ENCODE measurements around the gene CCDC43. TPM values are rescaled to one million over a fixed set of nuclear protein-coding genes. Genes with fewer than 3 reads are reported as not detected.

CCDC43 gene
- total and polyA plus RNA-seq, 2 of the 13 experiments (the other 11 are each of a cell fraction or from before 2014, with no cell fraction given), result 17.5 to 94.8 TPM

DNA sequence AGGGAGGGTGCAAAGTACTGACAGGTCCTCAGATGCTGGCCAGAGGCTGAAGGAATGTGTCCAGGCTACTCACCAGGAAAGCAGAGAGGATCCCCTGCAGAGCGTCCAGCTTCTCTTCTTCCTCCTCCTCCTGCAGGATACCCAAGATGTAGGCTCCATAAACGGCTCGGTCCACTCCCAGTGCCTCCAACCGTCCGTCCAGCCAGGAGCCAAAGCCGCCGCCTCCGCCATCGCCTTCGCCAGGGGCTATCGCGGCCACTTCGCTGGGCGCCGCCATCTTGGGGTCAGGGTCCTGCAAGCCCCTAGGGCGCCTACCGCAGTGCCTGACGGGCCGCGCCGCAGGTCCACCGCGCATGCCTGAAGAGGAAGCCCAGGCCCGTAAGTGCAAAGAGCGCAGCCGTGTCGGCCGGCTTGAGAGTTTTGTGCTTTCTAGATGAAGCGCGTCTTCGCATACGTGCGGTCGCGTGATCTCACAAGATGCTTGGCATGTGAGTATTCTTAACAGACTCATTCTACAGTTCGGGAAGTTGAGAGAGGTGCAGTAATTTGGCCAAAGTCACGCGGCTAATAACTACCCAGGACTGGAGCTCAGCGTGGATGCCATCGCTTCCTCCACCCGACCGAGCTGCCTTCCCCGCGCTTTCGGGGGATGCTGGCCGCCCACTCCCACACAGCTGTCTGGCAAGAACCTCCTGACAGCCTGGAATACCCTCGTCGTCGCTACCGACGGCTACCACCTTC lies at the start of gene CCDC43 (continued):
- TF ChIP-seq, protein P1, sequence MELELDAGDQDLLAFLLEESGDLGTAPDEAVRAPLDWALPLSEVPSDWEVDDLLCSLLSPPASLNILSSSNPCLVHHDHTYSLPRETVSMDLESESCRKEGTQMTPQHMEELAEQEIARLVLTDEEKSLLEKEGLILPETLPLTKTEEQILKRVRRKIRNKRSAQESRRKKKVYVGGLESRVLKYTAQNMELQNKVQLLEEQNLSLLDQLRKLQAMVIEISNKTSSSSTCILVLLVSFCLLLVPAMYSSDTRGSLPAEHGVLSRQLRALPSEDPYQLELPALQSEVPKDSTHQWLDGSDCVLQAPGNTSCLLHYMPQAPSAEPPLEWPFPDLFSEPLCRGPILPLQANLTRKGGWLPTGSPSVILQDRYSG (CRISPR knock-in tag; IDR thresholded peaks at IDR 0.05), result peak; percentile 75; the same call in 1 of the 2 replicates
- TF ChIP-seq, protein P2, sequence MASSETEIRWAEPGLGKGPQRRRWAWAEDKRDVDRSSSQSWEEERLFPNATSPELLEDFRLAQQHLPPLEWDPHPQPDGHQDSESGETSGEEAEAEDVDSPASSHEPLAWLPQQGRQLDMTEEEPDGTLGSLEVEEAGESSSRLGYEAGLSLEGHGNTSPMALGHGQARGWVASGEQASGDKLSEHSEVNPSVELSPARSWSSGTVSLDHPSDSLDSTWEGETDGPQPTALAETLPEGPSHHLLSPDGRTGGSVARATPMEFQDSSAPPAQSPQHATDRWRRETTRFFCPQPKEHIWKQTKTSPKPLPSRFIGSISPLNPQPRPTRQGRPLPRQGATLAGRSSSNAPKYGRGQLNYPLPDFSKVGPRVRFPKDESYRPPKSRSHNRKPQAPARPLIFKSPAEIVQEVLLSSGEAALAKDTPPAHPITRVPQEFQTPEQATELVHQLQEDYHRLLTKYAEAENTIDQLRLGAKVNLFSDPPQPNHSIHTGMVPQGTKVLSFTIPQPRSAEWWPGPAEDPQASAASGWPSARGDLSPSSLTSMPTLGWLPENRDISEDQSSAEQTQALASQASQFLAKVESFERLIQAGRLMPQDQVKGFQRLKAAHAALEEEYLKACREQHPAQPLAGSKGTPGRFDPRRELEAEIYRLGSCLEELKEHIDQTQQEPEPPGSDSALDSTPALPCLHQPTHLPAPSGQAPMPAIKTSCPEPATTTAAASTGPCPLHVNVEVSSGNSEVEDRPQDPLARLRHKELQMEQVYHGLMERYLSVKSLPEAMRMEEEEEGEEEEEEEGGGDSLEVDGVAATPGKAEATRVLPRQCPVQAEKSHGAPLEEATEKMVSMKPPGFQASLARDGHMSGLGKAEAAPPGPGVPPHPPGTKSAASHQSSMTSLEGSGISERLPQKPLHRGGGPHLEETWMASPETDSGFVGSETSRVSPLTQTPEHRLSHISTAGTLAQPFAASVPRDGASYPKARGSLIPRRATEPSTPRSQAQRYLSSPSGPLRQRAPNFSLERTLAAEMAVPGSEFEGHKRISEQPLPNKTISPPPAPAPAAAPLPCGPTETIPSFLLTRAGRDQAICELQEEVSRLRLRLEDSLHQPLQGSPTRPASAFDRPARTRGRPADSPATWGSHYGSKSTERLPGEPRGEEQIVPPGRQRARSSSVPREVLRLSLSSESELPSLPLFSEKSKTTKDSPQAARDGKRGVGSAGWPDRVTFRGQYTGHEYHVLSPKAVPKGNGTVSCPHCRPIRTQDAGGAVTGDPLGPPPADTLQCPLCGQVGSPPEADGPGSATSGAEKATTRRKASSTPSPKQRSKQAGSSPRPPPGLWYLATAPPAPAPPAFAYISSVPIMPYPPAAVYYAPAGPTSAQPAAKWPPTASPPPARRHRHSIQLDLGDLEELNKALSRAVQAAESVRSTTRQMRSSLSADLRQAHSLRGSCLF (CRISPR knock-in tag; IDR thresholded peaks at IDR 0.05; ENCODE audit: borderline replicate concordance), result peak; percentile 71; the same call in 1 of the 2 replicates
- TF ChIP-seq NR3C1 (CRISPR knock-in tag; IDR thresholded peaks at IDR 0.05) (no peak), ZNF557 (CRISPR knock-in tag; IDR thresholded peaks at IDR 0.05) (peak; percentile 81; the same call in 1 of the 2 replicates), KAT7 (CRISPR knock-in tag; IDR thresholded peaks at IDR 0.05; ENCODE audit: borderline replicate concordance) (peak; percentile 96; the same call in 1 of the 2 replicates), ZNF121 (CRISPR knock-in tag; IDR thresholded peaks at IDR 0.05) (peak; percentile 16; the same call in 1 of the 2 replicates), ZNF552 (CRISPR knock-in tag; IDR thresholded peaks at IDR 0.05; ENCODE audit: borderline replicate concordance) (peak; percentile 91), ATF7-NPFF (CRISPR knock-in tag; IDR thresholded peaks at IDR 0.05; ENCODE audit: low read depth) (peak; percentile 97), KLF6 (CRISPR knock-in tag; IDR thresholded peaks at IDR 0.05) (peak; percentile 67), ZFP36L1 (CRISPR knock-in tag; IDR thresholded peaks at IDR 0.05) (no peak; the same call in 1 of the 2 replicates), ZNF3 (CRISPR knock-in tag; IDR thresholded peaks at IDR 0.05) (peak; percentile 56; the same call in 1 of the 2 replicates), CC2D1A (CRISPR knock-in tag; IDR thresholded peaks at IDR 0.05) (no peak), ZNF101 (CRISPR knock-in tag; IDR thresholded peaks at IDR 0.05; ENCODE audit: borderline replicate concordance, low read depth) (no peak), EP300 (IDR thresholded peaks at IDR 0.05; ENCODE audit: low read depth in 2 of 2, low read length in 2 of 2) (peak; percentile 17 to 56; a peak in 2 of 4 replicates), EP300 (CRISPR knock-in tag; IDR thresholded peaks at IDR 0.05; ENCODE audit: borderline replicate concordance) (peak; percentile 8; the same call in 1 of the 2 replicates), KLF11 (CRISPR knock-in tag; IDR thresholded peaks at IDR 0.05) (no peak), SP140L (CRISPR knock-in tag; IDR thresholded peaks at IDR 0.05; ENCODE audit: borderline replicate concordance) (no peak), ZNF83 (CRISPR knock-in tag; IDR thresholded peaks at IDR 0.05; ENCODE audit: borderline replicate concordance) (0 out of 2 replicates have a peak, but pooled peaks have one; percentile 93), ZNF678 (CRISPR knock-in tag; IDR thresholded peaks at IDR 0.05) (no peak), NFIB (CRISPR knock-in tag; IDR thresholded peaks at IDR 0.05; ENCODE audit: borderline replicate concordance) (no peak), MTF1 (CRISPR knock-in tag; IDR thresholded peaks at IDR 0.05) (0 out of 2 replicates have a peak, but pooled peaks have one; percentile 48)
- TF ChIP-seq, protein P3, sequence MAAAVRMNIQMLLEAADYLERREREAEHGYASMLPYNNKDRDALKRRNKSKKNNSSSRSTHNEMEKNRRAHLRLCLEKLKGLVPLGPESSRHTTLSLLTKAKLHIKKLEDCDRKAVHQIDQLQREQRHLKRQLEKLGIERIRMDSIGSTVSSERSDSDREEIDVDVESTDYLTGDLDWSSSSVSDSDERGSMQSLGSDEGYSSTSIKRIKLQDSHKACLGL (CRISPR knock-in tag; IDR thresholded peaks at IDR 0.05), result no peak; the same call in none of the 2 replicates
- TF ChIP-seq, protein P4, sequence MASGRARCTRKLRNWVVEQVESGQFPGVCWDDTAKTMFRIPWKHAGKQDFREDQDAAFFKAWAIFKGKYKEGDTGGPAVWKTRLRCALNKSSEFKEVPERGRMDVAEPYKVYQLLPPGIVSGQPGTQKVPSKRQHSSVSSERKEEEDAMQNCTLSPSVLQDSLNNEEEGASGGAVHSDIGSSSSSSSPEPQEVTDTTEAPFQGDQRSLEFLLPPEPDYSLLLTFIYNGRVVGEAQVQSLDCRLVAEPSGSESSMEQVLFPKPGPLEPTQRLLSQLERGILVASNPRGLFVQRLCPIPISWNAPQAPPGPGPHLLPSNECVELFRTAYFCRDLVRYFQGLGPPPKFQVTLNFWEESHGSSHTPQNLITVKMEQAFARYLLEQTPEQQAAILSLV (CRISPR knock-in tag; IDR thresholded peaks at IDR 0.05; ENCODE audit: borderline replicate concordance), result peak; percentile 98
